ENCODE data around the gene C13orf46. TPM values are rescaled to one million over a fixed set of nuclear protein-coding genes. Genes with fewer than 3 reads are reported as not detected.
A peak's percentile ranks its signal among the peaks of the same experiment; 100 is the strongest.

The C13orf46 gene
- total RNA-seq, 4 donors from 2014 or later: not detected

DNA sequence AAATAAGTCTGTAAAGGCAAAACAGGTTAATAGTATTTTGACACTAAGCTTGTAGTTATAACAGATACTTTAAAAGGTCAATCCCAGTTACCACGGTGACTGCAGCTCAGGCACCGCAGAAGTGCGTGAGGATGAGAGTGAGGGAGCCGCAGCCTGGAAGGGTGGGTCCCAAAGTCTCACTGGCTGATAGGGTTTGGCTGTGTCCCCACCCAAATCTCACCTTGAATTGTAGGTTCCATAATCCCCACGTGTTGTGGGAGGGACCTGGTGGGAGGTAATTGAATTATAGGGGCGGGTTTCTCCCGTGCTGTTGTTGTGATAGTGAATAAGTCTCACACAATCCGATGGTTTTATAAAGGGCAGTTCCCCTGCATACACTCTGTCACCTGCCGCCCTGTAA, 70.0 kb downstream of the C13orf46 start:
- H3K27ac ChIP-seq: peak overlapping the region; percentile 25 to 84 (median 66)
- intact Hi-C loops (cut with DNase I): no loop called here
- H3K36me3 ChIP-seq: no peaks in the 10 kb centered on the region
- H3K4me1 ChIP-seq: peaks cover 0 to 7% (median 0%) of the 10 kb centered on the region in 3 donors
- 75 to 76% methylated on average over 9 of the region's 9 CpGs for WGBS, 2 donors
- H3K9me3 ChIP-seq: no peaks in the 10 kb centered on the region
- H3K4me3 ChIP-seq: no peak overlapping the region
- H3K27me3 ChIP-seq: peaks cover 0 to 6% (median 0%) of the 10 kb centered on the region in 4 donors
- TF ChIP-seq, protein P1, sequence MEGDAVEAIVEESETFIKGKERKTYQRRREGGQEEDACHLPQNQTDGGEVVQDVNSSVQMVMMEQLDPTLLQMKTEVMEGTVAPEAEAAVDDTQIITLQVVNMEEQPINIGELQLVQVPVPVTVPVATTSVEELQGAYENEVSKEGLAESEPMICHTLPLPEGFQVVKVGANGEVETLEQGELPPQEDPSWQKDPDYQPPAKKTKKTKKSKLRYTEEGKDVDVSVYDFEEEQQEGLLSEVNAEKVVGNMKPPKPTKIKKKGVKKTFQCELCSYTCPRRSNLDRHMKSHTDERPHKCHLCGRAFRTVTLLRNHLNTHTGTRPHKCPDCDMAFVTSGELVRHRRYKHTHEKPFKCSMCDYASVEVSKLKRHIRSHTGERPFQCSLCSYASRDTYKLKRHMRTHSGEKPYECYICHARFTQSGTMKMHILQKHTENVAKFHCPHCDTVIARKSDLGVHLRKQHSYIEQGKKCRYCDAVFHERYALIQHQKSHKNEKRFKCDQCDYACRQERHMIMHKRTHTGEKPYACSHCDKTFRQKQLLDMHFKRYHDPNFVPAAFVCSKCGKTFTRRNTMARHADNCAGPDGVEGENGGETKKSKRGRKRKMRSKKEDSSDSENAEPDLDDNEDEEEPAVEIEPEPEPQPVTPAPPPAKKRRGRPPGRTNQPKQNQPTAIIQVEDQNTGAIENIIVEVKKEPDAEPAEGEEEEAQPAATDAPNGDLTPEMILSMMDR (IDR thresholded peaks at IDR 0.05): no peak
- no peak for TF ChIP-seq POLR2A (IDR thresholded peaks at IDR 0.05)
- no peak for DNase-seq

Other genes starting within 250 kb of the C13orf46 start
- gene TMEM255B, start 214.8 kb downstream of the C13orf46 start, total RNA-seq: 1 to 10 TPM in 2 of 4 donors, under 1 TPM in 1, not detected in 1; 0.30 to 9.2 (median 3.2) TPM
- 100 to 1,000 TPM in 1 of 4 donors, 10 to 100 TPM in 3; 43.0 to 112 (median 68.5) TPM for gene GAS6, start 110.0 kb downstream of the C13orf46 start, total RNA-seq
- 1 to 10 TPM; 1.4 to 8.8 (median 3.1) TPM for gene RASA3, start 158.5 kb upstream of the C13orf46 start, total RNA-seq
- not detected for gene CFAP97D2, start 205.2 kb upstream of the C13orf46 start, total RNA-seq

Measured in esophagus squamous epithelium (tissue), 5 donors.